HG02884 (cell line): ENCODE data around the gene ULK3.

ENCODE experiments used
- ATAC-seq: cut with Tn5 transposase; IDR thresholded peaks from one replicate; pipeline ENCODE4 v1.9.1; 2021; ENCODE audit warnings: mild to moderate bottlenecking, moderate library complexity; ENCODE audit not compliant: unreplicated experiment

Gene ULK3

GRCh38 chr15:74799856-74800558 is 42.9 kb downstream of the ULK3 start:
- peak; percentile 66 for ATAC-seq

GRCh38 chr15:74799255-74799855 is 43.6 kb downstream of the ULK3 start:
- ATAC-seq: no peak

- no peak for ATAC-seq
These were observed 44.3 kb downstream of the ULK3 start for GRCh38 chr15:74798388-74799254.

GRCh38 chr15:74795966-74796625 is 46.9 kb downstream of the ULK3 start:
- ATAC-seq: no peak

GRCh38 chr15:74794970-74795349 is 48.0 kb downstream of the ULK3 start:
- ATAC-seq: no peak

GRCh38 chr15:74794248-74794969 is 48.5 kb downstream of the ULK3 start:
- no peak for ATAC-seq

GRCh38 chr15:74793135-74794028 is 49.6 kb downstream of the ULK3 start:
- no peak for ATAC-seq

- no peak for ATAC-seq
These were observed 50.5 kb downstream of the ULK3 start for GRCh38 chr15:74792227-74793016.

- ATAC-seq: no peak
These were observed 51.3 kb downstream of the ULK3 start for GRCh38 chr15:74791667-74792066.

GRCh38 chr15:74791007-74791406 is 51.9 kb downstream of the ULK3 start:
- ATAC-seq: no peak

- no peak for ATAC-seq
These were observed 52.7 kb downstream of the ULK3 start for GRCh38 chr15:74790080-74790916.

GRCh38 chr15:74789741-74790079 is 53.2 kb downstream of the ULK3 start:
- ATAC-seq: no peak

- no peak for ATAC-seq
These were observed 53.8 kb downstream of the ULK3 start for GRCh38 chr15:74789171-74789631.

GRCh38 chr15:74788683-74789151 is 54.2 kb downstream of the ULK3 start:
- no peak for ATAC-seq

GRCh38 chr15:74788042-74788682 is 54.8 kb downstream of the ULK3 start:
- ATAC-seq: no peak

- peak; percentile 40 for ATAC-seq
These were observed 55.5 kb downstream of the ULK3 start for GRCh38 chr15:74787251-74788041.
